Measurements from ENCODE around the gene N4BP2L2. TPM values are rescaled to one million over a fixed set of nuclear protein-coding genes. Genes with fewer than 3 reads are reported as not detected.

Gene N4BP2L2
- total and polyA plus RNA-seq, 2 of the 4 experiments (the other 2 are of a cell fraction), result 28.7 to 34.6 TPM

GRCh38 chr13:32408296-32409000, 130.1 kb downstream of the N4BP2L2 start:
- ATAC-seq (ENCODE audit: low read depth) (no peak), DNase-seq (no peak)
- Histone ChIP-seq H2BK15ac (ENCODE audit: low read depth, low read length) (no peak overlapping the region), H3K18ac (ENCODE audit: low read depth, low read length) (no peak overlapping the region), H3K4ac (ENCODE audit: low read depth, low read length) (no peak overlapping the region), H4K5ac (ENCODE audit: low read depth, low read length) (no peak overlapping the region), H3K79me1 (ENCODE audit: low read depth in 1 of 2, low read length in 2 of 2) (no peaks in the 10 kb centered on the region), H3K14ac (replicated peaks; ENCODE audit: low read depth, low read length) (no peak overlapping the region), H3K4me1 (ENCODE audit: control insufficient read depth, insufficient read depth, low read length) (peaks cover 5% of the 10 kb centered on the region), H4K8ac (ENCODE audit: low read depth in 2 of 2, low read length in 2 of 2) (no peak overlapping the region), H2AFZ (replicated peaks; ENCODE audit: low read length, poor library complexity) (no peak overlapping the region), H2BK20ac (ENCODE audit: low read depth, low read length) (no peak overlapping the region), H2BK120ac (ENCODE audit: low read depth, low read length) (no peak overlapping the region), H2AK9ac (replicated peaks; ENCODE audit: low read depth, low read length, poor library complexity) (no peak overlapping the region), H3K4me3 (ENCODE audit: insufficient read depth, low read depth, low read length) (no peak overlapping the region), H3K27me3 (ENCODE audit: control insufficient read depth, insufficient read depth, low read length) (no peaks in the 10 kb centered on the region), H3K56ac (ENCODE audit: extremely low read depth, insufficient read depth, low read length) (no peak overlapping the region), H4K91ac (ENCODE audit: insufficient read depth, low read depth, low read length) (no peak overlapping the region), H3K9me3 (ENCODE audit: control insufficient read depth, insufficient read depth, low read length) (no peaks in the 10 kb centered on the region), H3K9me1 (ENCODE audit: insufficient read depth, low read length) (no peaks in the 10 kb centered on the region), H3K4me2 (ENCODE audit: low read depth, low read length) (peak overlapping the region; percentile 46), H2BK5ac (ENCODE audit: low read depth, low read length, poor library complexity, severe bottlenecking) (no peak overlapping the region), H2AK5ac (ENCODE audit: low read depth, low read length) (no peak overlapping the region), H3K23ac (ENCODE audit: low read depth, low read length) (no peak overlapping the region), H3K27ac (ENCODE audit: insufficient read depth, low read length) (no peak overlapping the region), H3K36me3 (ENCODE audit: control insufficient read depth, insufficient read depth, low read length) (no peaks in the 10 kb centered on the region), H4K20me1 (ENCODE audit: insufficient read depth, low read length) (no peaks in the 10 kb centered on the region), H3K9ac (ENCODE audit: low read depth, low read length) (no peak overlapping the region)
- dilution Hi-C loops (cut with HindIII; ENCODE audit: low sequenced_read_pairs, unreplicated experiment) (no loop called here), intact Hi-C loops (cut with micrococcal nuclease) (no loop called here), in situ Hi-C loops (cut with MboI; ENCODE audit: low sequenced_read_pairs) (no loop called here)
- TF ChIP-seq MAZ (IDR thresholded peaks at IDR 0.05; ENCODE audit: borderline replicate concordance, low read depth, low read length) (no peak), MAFK (IDR thresholded peaks at IDR 0.05; ENCODE audit: low read depth, low read length) (no peak), RCOR1 (IDR thresholded peaks at IDR 0.05; ENCODE audit: insufficient replicate concordance, low read length) (no peak), CTCF (conservative IDR thresholded peaks at IDR 0.05; ENCODE audit: low read depth, low read length) (no peak), BHLHE40 (IDR thresholded peaks at IDR 0.05; ENCODE audit: low read depth, low read length) (no peak)
- ChIA-PET CTCF (interaction anchor here (1.0 kb wide), 1 partner anchor 9 kb away, joined by 3 read pairs; no protein-coding TSS in a partner anchor), POLR2A (ENCODE audit: unreplicated experiment) (interaction anchor here (0.5 kb wide), 1 partner anchor 10 kb away, joined by 3 read pairs; no protein-coding TSS in a partner anchor)
- no TSS peak for BruUV-seq (replicated peaks)
- WGBS, 2 experiments (ENCODE audit: extremely low coverage in 2 of 2, insufficient read length in 1 of 2), result 100% methylated on average over 1 of the region's 9 CpGs; no CpG with 5 or more reads in 1 of the 2 experiments

All from IMR-90 (cell line).